KOPT-K1 (cell line): Measurements from ENCODE around the gene DNAJC17.

ENCODE experiments used
- H3K27ac ChIP-seq: fragments of 200-600 bp; sonication (generic); 2 replicates; pipeline ENCODE4 v1.5.1; 2016; ENCODE audit warnings: antibody characterized with exemption, mild to moderate bottlenecking, low read depth, low read length; ENCODE audit not compliant: poor library complexity, severe bottlenecking
- H3K36me3 ChIP-seq: fragments of 200-600 bp; sonication (generic); 2 replicates; pipeline ENCODE4 v1.5.1; 2017; ENCODE audit warnings: antibody characterized with exemption, mild to moderate bottlenecking, low read length, moderate library complexity; ENCODE audit not compliant: insufficient read depth
- H3K9me3 ChIP-seq: fragments of 200-600 bp; sonication (generic); 2 replicates; pipeline ENCODE4 v1.5.1; 2017; ENCODE audit warnings: antibody characterized with exemption, low read length, mild to moderate bottlenecking; ENCODE audit not compliant: insufficient read depth, poor library complexity, severe bottlenecking

DNAJC17 gene

DNA sequence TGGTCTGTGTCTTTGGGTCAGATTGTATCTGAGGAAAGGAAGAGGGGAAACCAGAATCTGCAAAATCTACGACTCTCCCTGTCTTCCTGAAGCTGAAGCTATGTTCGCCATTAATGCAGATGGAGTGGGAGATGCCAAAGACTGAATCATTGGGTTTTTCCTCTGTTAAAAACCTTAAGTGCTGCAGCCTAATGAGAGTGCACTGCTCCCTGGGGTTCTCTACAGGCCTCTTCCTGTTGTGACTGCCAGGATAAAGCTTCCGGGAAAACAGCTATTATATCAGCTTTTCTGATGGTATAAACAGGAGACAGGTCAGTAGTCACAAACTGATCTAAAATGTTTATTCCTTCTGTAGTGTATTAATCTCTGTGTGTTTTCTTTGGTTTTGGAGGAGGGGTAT is 76.2 kb downstream of the DNAJC17 start:
- H3K36me3 ChIP-seq, result peaks cover 90% of the 10 kb centered on the region
- no peaks in the 10 kb centered on the region for H3K9me3 ChIP-seq
- H3K27ac ChIP-seq, result no peak overlapping the region

DNA sequence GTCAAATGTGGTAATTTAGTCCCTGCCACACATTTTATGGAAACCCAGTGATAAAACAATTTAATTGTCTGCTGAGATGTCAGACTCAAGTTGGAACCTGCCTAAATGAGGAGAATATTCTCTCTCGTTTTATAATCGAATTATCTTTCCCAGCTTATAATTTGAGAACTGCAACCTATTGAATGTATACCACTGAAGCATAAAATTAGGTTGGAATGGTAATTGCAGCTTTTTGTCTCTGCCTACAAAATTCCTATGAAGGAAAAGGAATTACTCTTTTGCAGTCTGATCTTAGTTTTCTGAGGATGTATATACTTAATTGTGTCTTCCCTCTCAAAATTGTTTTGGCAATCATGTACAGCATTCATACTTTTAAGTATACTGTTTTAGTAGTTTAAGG is 83.4 kb downstream of the DNAJC17 start:
- Histone ChIP-seq H3K36me3 (peaks cover 85% of the 10 kb centered on the region), H3K27ac (no peak overlapping the region), H3K9me3 (no peaks in the 10 kb centered on the region)

DNA sequence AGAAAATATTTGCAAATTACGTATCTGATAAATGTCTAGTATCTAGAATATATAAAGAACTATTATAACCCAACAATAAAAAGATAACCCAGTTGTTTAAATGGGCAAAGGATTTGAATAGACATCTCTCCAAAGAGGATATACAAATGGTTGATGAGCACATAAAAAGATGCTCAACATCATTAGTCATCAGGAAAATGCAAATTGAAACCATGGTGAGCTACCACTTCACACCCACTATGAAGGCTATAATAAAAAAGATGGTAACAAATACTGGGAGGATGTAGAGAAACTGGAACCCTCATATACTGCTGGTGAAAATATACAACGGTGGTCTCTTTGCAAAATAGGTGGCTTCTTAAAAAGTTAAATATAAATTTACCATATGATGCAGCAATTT is 84.3 kb downstream of the DNAJC17 start:
- Histone ChIP-seq H3K27ac (no peak overlapping the region), H3K9me3 (no peaks in the 10 kb centered on the region), H3K36me3 (peaks cover 85% of the 10 kb centered on the region)

DNA sequence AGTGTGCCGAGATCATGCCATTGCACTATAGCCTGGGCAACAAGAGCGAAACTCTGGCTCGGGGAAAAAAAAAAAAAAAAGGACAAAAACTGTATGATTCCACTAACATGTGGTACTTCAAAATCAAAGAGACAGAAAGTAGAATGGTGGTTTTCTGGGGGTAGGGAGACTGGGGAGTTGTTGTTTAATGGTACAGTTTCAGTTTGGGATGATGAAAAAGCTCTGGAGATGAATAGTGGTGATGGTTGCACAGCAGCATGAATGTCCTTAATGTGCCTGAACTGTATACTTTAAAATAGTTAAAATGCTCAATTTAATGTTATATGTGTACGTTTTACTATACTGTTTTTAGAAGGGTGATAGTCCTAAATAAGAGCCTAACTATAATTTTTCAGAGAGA is 84.9 kb downstream of the DNAJC17 start:
- H3K36me3 ChIP-seq, result peaks cover 86% of the 10 kb centered on the region
- no peaks in the 10 kb centered on the region for H3K9me3 ChIP-seq
- H3K27ac ChIP-seq, result no peak overlapping the region

DNA sequence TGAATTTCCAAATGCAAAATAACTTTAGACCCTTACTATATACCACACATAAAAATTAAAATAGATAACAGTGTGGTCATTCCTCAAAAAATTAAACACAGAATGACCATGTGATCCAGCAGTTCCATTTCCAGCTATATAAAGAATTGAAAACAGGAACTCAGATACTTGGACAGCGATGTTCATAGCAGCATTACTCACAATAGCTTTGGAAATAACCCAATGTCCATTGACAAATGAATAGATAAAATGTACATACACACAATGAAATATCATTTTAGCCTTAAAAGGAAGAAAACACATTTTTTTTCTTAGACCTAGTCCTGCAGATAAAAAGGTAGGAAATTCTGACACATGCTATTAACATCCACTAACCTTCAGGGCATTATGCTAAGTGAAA is 85.6 kb downstream of the DNAJC17 start:
- H3K36me3 ChIP-seq, result peaks cover 88% of the 10 kb centered on the region

DNA sequence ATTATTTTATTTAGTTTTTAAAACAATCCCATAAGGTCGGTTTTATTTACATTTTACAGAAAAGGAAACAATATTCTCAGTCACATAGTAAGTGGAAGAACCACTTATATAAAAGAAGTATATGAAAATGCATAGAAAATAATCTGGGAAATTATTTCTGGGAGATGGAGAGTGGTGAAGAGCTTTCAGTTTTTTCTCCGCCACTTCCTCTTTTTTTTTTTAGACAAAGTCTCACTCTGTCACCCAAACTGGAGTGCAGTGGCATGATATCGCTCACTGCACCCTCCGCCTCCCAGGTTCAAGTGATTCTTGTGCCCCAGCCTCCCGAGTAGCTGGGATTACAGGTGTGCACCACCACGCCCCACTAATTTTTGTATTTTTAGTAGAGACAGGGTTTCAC is 91.1 kb downstream of the DNAJC17 start:
- Histone ChIP-seq H3K36me3 (peaks cover 95% of the 10 kb centered on the region), H3K27ac (no peak overlapping the region), H3K9me3 (no peaks in the 10 kb centered on the region)

More for the DNA sequence above, 85.6 kb downstream of the DNAJC17 start:
- Histone ChIP-seq H3K9me3 (no peaks in the 10 kb centered on the region), H3K27ac (no peak overlapping the region)
